Stomach (tissue), 4 donors: ENCODE measurements around the gene SIRPB1.
"Not testable (repeated sequence)": the region's sequence is repeated elsewhere in the genome, so short reads cannot be mapped to it uniquely, and the experiment has no call there.

ENCODE experiments used
- CTCF ChIP-seq, 7 experiments: fragments of 450-650 bp in 4 of 7; fragments of 200-600 bp in 3 of 7; sonication (generic) in 3 of 7; IDR thresholded peaks; one replicate each; pipeline ENCODE4 v1.5.1; 2016 to 2019; ENCODE audit warnings: antibody characterized with exemption in 7 of 7, control low read depth in 2 of 7, mild to moderate bottlenecking in 1 of 7
- EP300 ChIP-seq: sonication (generic); formaldehyde crosslinking; IDR thresholded peaks from one replicate; pipeline ENCODE4 v1.6.1; 2017; ENCODE audit warnings: antibody characterized with exemption
- POLR2A ChIP-seq, 4 donors: fragments of 450-650 bp; IDR thresholded peaks; one replicate each; pipeline ENCODE4 v1.6.1; 2016; ENCODE audit warnings: antibody characterized with exemption in 4 of 4, control low read depth in 2 of 4, mild to moderate bottlenecking in 1 of 4, moderate library complexity in 1 of 4
- POLR2AphosphoS5 ChIP-seq, 3 donors: sonication (generic); formaldehyde crosslinking; IDR thresholded peaks; one replicate each; pipeline ENCODE4 v1.6.1; 2016; ENCODE audit warnings: antibody characterized with exemption in 3 of 3

GRCh38 chr20:1571583-1571982 lies 48.2 kb downstream of the SIRPB1 start:
- not testable (repeated sequence) for TF ChIP-seq CTCF (IDR thresholded peaks at IDR 0.05); POLR2A (IDR thresholded peaks at IDR 0.05); POLR2AphosphoS5 (IDR thresholded peaks at IDR 0.05); EP300
